ENCODE data around the gene CORO1C. TPM values are rescaled to one million over a fixed set of nuclear protein-coding genes. Genes with fewer than 3 reads are reported as not detected.
"Not testable (repeated sequence)": the region's sequence is repeated elsewhere in the genome, so short reads cannot be mapped to it uniquely, and the experiment has no call there.

Gene CORO1C
- total RNA-seq, 1 donor from 2014 or later, result 107 TPM

DNA sequence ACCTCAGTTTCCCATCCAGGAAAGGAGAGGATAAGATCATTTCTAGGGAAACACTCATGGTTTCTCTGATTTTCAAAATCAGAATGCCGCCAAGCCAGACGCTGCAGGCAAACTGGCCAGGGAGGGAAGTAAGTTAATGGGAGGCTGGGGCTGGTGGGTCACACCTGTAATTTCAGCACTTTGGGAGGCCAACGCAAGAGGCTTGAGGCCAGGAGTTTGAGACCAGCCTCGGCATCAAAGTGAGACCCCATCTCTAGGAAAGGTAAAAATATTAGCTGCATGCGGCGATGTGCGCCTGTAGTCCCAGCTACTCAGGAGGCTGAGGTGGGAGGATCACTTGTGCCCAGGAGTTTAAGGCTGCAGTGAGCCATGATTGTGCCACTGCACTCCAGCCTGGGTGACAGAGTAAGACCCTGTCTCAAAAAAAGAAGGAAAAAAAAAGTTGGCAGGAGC is 98.2 kb downstream of the CORO1C start:
- no peak for ATAC-seq

DNA sequence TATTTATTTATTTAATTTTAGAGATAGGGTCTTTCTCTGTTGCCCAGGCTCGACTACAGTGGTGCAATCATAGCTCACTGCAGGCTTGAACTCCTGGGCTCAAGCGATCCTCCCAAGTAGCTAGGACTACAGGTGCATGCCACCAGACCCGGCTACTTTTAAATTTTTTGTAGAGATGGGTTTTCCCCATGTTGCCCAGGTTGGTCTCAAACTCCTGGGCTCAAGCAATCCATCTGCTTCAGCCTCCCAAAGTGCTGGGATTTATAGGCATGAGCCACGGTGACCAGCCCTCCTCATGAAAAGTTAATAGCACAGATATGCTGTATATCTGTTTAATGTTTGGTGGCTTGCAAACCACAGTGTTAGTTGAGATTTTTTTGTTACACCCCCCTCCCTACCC is 100.1 kb downstream of the CORO1C start:
- not testable (repeated sequence) for ATAC-seq

DNA sequence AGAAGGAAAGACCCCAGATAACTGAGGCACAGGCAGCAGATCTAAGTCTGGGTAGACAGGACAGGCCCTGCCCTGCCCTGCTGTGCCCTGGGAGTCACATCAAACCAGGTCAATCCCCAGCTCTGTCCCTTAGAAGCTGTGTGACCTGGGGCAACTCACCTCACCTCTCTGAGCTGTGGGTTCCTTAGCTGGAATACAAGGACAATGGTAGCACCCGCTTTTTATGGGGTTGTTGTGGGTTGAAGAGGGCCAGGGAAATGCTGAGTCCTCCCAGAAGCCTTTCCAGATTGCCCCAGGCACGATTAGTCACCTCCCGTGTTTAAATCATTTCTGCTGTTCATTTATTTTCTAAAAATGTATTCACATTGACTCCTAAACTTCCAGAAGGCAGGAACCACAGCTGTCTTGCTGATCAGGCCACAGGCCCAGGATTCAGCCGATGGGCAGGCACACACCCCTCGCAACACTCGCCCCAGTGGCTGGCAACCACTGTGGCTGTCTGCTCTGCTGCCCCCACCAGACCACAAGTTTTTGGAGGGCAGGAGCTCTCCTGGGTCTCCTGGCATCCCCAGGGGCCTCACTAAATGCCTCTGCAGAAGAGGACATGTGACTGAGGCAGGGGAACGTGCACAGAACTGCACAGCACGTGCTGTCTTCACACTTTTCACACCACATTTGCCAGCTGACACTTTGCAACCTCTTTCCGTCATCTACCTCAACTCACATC is 100.7 kb downstream of the CORO1C start:
- peak; percentile 14 for ATAC-seq

DNA sequence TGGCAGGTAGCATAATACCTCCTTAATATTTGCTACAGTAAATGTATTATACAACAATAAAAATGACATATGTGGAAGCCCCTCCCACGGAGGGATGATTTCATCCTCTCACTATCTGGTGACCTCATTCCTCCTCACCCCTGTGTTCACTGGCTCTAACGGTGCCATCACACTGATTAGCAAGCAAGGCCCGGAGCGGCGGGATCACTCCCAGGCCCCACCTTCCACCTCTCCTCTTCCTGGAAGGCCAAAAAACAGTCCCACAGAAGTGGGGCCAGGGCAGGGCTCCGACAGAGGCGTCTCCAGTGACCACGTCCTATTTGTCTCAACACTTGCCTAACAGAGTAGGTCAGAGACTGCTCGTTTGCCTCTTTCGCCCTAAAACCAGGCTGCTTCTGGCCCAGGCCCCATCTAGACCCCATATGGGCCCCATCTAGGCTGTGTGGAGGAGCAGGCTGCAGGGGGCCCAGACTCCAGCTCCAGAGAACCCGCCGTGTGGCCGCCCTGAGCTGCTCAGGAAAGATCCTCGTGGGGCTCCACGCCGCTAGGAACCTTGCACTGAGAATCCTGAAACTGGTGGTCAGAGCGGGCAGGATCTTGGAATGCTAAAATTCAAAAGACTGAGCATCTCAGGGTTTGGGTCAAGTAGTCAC is 101.4 kb downstream of the CORO1C start:
- peak; percentile 63 for ATAC-seq

DNA sequence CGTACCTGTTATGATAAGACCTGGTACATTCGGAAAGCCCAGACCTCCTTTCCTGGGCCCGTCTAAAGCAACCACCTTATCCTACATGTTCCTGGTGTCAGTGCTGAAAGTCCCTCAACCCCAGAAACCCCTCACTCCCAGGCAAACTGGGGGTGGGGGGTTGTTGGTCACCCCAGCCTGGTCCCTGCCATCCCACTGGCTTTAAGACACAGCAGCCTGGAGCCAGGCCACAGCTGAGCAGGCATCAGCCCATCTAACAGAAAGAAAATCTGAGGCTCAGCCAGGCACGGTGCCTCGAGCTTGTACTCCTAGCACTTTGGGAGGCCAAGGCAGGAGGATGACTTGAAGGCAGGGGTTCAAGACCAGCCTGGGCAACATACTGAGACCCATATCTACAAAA is 102.2 kb downstream of the CORO1C start:
- no peak for ATAC-seq

DNA sequence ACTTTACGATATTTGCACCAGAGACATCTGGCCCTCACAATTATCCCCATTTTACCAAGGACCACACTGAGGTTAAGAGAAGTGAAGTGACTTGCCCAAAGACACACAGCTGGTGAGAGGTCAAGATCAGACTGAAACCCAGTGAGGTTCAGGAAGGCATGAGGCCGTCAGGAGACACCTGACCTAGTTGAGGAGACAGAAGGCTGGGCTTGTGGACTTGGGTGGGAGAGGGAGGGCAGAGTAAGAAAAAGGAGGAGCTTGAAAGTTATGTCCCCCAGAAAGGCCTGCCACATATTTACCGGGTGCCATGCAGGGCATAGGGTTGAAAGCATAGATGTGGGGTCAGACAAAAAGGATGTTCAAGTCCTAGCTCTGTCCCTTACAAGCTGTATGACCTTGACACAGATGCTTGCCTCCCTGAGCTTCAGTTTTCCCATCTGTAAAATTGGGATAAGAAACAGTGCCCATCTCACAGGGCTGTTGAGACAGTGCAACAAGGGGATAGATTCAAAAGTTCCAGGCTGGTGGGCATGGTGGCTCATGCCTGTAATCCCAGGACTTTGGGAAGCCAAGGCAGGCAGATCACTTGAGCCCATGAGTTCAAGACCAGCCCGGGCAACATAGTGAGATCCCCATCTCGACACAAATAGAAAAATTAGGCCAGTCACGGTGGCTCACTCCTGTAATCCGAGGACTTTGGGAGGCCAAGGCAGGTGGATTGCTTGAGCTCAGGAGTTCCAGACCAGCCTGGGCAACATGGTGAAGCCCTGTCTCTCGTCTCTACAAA is 104.0 kb downstream of the CORO1C start:
- no peak for ATAC-seq

DNA sequence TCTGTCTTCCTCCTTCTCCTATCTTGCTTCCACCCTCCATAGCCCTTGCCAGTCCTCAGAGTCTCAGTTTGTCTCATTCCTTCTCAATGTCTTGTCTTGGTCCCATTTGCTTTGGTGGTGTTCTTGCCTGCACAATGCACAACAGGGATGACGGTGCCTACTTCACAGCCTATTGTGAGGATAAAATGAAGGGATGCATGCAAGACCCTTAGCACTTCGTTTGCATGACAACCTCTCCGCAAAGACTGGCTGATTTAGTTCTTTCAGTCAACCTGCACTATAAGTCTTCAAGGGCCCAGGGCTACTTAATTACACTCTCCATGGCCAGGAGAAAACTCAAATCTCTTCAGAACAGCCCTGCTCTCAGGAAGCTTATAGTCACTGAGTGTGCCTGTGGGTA is 106.1 kb downstream of the CORO1C start:
- no peak for ATAC-seq

DNA sequence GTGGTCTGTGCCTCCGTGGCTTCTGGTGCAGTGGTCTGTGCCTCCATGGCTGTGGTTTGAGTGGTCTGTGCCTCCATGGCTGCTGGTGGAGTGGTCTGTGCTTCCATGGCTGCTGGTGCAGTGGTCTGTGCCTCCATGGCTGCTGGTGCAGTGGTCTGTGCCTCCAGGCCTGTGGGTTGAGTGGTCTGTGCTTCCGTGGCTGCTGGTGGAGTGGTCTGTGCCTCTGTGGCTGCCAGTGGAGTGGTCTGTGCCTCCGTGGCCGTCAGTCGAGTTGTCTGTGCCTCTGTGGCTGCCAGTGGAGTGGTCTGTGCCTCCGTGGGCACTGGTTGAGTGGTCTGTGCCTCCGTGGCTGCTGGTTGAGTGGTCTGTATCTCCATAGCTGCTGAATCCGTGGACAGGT is 107.7 kb downstream of the CORO1C start:
- ATAC-seq, result no peak

DNA sequence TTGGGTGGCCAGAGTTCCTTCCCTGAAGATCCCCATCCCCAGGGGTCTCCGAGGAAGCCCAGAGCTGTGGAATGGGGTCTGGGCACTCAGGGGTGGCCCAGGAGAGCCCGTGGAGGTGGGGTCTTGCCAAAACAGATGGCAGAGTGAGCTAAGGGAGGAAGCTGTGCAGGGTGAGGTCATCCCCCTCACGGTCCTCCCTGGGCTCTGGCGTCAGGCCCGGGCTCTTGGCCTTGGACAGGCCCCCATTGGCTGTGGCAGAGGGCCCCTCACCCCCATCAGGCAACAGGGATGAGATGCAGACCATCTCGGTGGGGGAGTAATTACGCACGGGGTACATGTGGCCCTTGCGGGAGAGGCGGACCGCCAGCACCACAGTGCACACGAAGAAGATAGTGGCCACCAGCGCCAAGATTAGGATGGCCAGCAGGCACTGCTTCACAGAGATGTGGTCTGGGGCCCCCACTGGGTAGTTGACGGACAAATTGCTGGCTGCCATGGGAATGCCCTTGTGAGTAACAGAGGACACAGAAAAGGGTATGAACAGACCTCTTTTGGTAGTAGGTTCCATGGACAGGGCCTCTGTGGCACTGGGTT is 108.3 kb downstream of the CORO1C start:
- no peak for ATAC-seq

DNA sequence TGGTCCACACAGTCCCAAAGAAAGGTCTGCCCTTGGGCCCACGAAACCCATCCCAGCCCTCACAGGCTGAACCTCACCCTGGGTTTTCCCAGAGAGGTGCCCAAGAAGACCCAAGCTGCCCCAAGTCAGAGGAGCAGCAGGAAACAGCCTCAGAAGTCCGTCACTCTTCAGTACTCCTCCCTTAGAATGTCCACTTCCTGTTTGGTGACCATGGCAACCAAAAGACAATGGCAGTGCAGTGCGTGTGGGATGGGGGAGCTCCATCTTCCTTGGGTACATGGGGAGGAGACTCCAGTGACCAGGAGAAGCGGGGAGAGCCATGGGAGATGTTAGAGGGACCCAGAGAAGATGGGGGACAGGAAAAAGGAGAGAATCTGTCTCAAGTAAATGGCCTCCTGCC is 108.9 kb downstream of the CORO1C start:
- ATAC-seq, result peak; percentile 49

DNA sequence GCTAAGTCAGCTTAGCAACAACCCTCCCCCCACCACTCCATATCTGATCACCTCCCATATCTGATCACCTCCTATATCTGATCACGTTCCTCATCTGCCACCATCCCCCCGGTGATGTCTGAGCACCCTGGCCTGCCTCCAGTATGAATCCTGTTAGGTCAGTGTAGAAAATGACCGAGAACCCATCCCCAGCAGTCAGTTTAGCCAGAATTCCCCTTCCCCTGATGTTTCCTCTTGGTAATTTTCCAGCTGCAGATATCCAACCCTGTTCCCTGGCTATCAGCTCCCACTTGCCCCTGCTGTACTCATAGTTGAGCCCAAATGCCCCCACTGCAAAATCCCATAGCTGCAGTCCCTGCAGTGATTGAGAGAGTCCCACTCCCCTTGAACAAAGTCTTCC is 110.2 kb downstream of the CORO1C start:
- ATAC-seq, result no peak

DNA sequence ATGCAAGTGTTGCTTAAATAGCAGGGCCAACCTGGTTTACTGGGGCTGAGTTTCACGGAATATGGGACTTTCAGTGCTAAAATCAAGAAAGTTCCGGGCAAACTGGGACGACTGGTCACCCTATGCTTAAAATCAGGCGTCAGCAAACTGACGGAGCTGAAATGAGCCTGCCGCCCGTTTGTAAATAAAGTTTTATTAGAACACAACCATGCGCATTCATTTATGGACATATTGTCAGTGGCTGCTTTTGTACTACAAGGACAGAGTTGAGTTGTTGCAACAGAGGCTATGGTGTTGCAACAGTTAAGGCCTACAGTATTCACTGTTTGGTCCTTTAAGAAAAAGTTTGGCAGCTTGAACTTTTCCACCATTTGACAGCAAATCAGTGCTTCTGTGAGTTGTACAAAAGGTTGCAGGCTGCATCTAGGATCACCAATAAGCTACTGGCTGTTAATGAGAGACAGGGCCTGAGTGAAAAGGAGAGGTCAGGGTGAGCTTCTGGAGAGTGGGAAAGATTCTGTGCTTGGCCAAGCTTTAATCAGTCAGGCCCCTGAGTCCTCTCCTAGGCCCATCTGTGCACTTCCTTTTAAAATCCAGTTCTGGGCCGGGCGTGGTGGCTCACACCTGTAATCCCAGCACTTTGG is 111.0 kb downstream of the CORO1C start:
- no peak for ATAC-seq

DNA sequence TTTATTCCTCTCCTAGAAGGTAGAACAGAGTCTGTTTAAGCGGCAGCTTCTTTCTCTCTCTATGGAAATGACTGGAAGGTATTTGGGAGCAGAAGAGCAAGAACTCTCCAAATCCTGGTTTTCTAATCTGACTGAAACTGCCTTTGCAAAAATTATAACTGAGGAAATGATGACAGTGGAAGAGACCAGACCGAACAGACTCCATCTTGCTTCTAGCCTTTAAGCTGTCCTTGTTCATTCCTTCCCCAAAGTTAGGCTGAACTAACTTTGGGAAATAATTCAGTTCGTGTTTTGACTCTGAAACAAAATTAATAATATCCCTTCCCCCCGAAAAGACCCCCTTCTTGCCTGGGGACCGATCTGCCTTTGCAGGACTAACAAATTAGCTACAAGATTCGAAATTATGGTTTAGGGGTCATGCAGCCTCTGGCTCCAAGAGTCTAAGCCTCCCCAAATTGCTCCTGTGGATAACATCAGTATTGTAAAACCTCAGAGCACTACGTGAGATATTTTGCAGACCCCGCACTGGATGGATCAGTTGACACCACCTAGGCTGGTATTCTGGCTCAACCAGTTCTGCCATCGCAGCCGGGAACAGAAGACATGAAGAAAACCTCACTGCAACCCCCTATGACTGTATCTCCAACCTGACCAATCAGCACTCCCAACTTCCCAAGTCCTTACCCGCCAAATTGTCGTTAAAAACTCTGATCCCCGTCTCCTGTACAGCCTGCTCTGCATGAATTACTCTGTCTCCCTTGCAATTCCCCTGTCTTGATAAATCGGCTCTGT is 111.8 kb downstream of the CORO1C start:
- ATAC-seq, result no peak

DNA sequence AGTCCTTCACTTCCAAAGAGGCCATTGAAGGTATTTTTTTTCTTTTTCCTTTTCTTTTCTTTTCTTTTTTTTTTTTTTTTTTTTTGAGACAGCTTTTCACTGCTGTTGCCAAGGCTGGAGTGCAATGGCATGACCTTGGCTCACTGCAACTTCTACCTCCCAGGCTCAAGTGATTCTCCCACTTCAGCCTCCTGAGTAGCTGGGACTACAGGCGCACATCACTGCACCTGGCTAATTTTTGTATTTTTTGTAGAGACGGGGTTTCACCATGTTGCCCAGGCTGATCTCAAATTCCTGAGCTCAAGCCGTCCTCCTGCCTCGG is 112.4 kb downstream of the CORO1C start:
- not testable (repeated sequence) for ATAC-seq

DNA sequence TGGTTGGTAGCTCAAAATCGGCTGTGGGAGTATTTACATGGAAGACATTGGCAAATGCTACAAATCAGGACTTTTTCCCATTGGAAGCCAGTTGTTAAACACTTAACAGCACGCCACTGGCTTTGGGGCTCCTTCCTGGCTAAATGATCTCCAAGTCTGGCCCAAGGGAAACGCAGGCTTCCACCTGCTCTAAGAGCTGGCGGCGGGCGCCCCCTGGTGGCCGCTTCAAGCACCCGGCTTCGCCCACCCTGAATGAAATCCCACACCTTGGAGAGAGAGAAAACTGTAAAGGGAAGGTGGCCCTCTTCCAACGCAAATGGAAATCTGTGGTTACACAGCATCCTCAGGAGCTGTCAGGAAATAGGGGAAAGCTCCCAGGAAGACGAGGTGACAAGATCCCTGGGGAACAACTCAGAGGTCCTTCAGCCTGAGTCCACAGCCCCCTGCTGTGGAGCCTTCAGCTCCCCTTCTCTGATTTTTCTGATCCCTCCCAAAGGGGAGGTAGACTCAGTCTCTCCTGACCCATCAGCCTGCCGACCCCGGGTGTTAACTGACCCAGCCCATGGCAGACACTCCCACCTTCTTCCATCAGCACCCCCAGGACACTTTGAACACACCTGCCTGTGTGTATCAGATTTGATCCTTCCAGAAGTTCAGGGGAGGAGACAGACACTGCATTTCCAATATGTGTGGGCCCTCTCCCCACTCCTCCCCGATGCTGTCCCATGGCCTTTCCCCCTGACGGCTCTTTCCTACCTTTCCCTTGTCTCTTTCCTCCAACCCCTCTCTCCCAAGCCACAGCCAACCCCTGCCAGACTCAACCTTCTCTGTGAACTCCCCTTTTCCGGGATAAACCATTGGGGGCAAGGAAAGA is 113.0 kb downstream of the CORO1C start:
- ATAC-seq, result peak; percentile 76

DNA sequence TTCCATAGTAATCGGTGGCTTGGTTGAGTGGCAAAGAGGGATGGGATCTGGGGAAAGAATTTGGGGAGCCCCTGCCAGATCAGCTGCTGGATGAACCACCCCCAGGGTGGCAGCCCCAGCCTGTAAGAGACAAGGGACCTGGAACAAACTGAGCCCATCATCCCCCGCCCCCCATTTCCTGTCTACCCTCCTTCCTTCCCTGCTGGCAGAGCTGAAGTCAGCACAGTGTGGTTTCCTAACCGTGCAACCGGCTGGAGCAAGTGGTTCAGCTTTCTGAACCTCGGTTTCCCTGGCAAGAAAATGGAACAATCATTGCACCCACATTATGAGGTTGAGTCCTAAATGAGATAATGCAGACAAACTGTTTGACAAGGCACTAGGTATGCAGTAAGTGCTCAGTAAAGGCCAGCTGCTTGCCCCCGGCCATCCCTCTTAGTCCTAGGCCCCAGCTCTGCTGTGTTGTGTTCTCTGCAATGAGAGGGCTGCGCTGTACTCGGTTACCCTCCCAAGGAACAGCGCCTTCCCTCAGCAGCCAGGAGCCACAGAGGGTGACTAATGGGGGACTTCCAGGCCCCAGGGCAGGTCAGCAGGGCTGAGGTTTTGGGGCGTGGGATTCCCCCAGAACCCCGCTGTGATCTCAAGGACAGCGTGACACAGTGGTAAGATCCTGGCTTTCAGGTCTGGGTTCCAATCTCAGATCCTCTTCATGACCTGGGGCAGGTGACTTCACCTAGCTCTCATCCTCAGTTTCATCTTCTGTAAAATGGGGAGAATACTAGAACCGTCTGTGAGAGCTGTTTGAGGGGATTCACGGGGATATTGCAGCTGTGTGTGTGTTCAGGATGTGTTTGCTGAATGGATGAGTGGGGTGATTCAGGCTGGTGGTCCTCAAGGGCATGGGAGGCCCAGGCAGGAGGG is 114.1 kb downstream of the CORO1C start:
- peak; percentile 29 for ATAC-seq

DNA sequence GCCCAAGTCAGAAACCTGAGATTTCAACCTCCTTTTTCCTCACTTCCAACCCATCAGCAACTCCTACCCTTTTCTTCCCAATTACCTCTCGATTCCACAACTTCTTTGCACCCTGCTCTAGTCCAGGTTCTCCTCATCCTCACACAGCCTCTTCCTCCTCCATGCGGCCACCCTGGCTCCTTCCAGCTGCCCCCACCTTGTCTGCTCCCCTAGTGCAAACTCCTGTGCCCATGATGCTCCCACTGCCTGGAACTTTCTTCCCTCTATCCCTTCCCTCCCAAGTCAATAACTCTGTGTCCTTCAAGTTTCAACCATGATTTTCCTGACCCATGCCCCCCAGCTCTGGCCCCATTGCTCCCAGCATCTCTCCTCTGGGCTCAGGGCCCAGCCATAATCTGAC is 115.0 kb downstream of the CORO1C start:
- ATAC-seq, result no peak

DNA sequence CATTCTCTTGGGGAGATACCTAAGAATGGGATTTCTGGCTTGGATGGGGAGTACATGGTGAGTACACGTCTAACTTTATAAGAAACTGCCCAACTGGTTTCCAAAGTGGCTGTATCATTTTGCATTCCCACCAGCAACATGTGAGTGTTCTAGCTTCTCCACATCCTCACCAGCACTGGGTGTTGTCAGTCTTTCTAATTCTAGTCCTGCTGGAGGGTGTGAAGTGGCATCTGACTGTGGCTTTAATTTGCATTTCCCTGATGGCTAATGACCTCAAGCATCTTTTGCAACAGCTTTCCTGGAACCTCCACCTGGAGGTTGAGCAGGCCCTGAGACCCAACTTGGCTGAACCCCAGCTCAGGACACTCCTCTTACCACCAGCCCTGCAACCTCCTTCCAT is 115.4 kb downstream of the CORO1C start:
- ATAC-seq, result no peak

DNA sequence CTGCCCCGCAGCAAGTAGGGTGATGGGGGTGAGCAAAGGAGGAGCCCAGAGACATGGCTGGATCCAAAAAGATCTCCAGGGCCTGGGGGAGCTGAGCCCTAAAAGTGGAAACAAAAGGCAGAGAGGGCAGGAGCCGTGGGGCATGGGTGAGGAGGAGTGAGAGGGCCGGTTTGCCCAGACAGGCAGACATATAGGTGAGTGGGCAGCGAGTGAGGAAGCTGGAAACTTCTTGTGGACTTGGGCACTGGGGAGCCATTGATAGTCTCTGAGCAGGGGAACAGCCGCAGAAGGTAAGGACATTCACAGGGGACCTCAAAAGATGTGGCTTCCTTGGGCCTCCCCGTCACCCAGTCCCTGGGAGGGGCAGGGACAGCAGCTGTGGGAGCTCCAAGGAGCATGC is 116.7 kb downstream of the CORO1C start:
- ATAC-seq, result no peak

DNA sequence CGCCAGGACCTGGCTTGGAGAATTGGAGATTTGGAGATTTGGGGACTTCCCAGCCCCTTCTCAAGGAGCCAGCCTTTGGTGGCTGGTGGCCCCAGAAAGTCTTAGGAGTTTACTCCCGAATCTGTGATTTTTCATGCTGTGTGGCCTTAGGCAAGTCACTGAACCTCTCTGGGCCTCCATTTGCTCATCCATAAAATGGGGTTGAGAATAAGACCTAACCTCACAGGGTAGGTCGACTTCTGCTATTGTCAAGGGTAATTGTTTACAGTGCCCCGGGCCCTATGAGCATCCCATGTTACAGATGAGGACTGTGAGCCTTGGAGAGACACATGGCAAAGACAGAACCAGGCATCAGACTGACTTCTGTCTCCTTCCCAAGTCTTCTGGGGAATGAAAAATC is 117.3 kb downstream of the CORO1C start:
- ATAC-seq, result no peak
